ENCODE data around the gene ZNF70. TPM values are rescaled to one million over a fixed set of nuclear protein-coding genes. Genes with fewer than 3 reads are reported as not detected.

ZNF70 gene
- total and polyA plus RNA-seq, 2 of the 4 experiments (the other 2 are of a cell fraction) = 2.3 to 4.3 TPM

GRCh38 chr22:23756891-23757290 lies 6.0 kb upstream of the ZNF70 start:
- H2AK9ac ChIP-seq (replicated peaks; ENCODE audit: low read depth, low read length, poor library complexity) = no peak overlapping the region
- no peak overlapping the region for H3K18ac ChIP-seq (ENCODE audit: low read depth, low read length)
- in situ Hi-C loops (cut with MboI; ENCODE audit: low sequenced_read_pairs) (no loop called here), intact Hi-C loops (cut with micrococcal nuclease) (no loop called here), dilution Hi-C loops (cut with HindIII; ENCODE audit: low sequenced_read_pairs, unreplicated experiment) (no loop called here)
- H2AK5ac ChIP-seq (ENCODE audit: low read depth, low read length) = no peak overlapping the region
- H3K4me3 ChIP-seq (ENCODE audit: insufficient read depth, low read depth, low read length) = no peak overlapping the region
- no peak overlapping the region for H3K4me2 ChIP-seq (ENCODE audit: low read depth, low read length)
- H2AFZ ChIP-seq (replicated peaks; ENCODE audit: low read length, poor library complexity) = no peak overlapping the region
- H3K36me3 ChIP-seq (ENCODE audit: control insufficient read depth, insufficient read depth, low read length) = no peaks in the 10 kb centered on the region
- no peaks in the 10 kb centered on the region for H3K4me1 ChIP-seq (ENCODE audit: control insufficient read depth, insufficient read depth, low read length)
- TF ChIP-seq CEBPB (IDR thresholded peaks at IDR 0.05; ENCODE audit: low read depth, low read length) = no peak
- no peak overlapping the region for H4K91ac ChIP-seq (ENCODE audit: insufficient read depth, low read depth, low read length)
- 0 out of 2 replicates have a peak, but pooled peaks cover 1% of the 10 kb centered on the region for H3K27me3 ChIP-seq (ENCODE audit: control insufficient read depth, insufficient read depth, low read length)
- no peak overlapping the region for H3K9ac ChIP-seq (ENCODE audit: low read depth, low read length)
- no peak overlapping the region for H3K14ac ChIP-seq (replicated peaks; ENCODE audit: low read depth, low read length)
- H3K4ac ChIP-seq (ENCODE audit: low read depth, low read length) = no peak overlapping the region
- BruUV-seq (replicated peaks) = no TSS peak
- no peak overlapping the region for H3K23ac ChIP-seq (ENCODE audit: low read depth, low read length)
- H3K9me1 ChIP-seq (ENCODE audit: insufficient read depth, low read length) = no peaks in the 10 kb centered on the region
- H2BK15ac ChIP-seq (ENCODE audit: low read depth, low read length) = no peak overlapping the region
- no peaks in the 10 kb centered on the region for H3K9me3 ChIP-seq (ENCODE audit: control insufficient read depth, insufficient read depth, low read length)
- ChIA-PET POLR2A (ENCODE audit: unreplicated experiment) (no interaction called here), CTCF (no interaction called here)
- no peaks in the 10 kb centered on the region for H4K20me1 ChIP-seq (ENCODE audit: insufficient read depth, low read length)
- H2BK5ac ChIP-seq (ENCODE audit: low read depth, low read length, poor library complexity, severe bottlenecking) = no peak overlapping the region
- no peak for DNase-seq
- no peak overlapping the region for H2BK20ac ChIP-seq (ENCODE audit: low read depth, low read length)
- WGBS, 2 experiments (ENCODE audit: extremely low coverage in 2 of 2, insufficient read length in 1 of 2) = 33% methylated on average over 1 of the region's 4 CpGs; no CpG with 5 or more reads in 1 of the 2 experiments
- no peak overlapping the region for H4K5ac ChIP-seq (ENCODE audit: low read depth, low read length)
- H3K79me1 ChIP-seq (ENCODE audit: low read depth in 1 of 2, low read length in 2 of 2) = no peaks in the 10 kb centered on the region
- H2BK120ac ChIP-seq (ENCODE audit: low read depth, low read length) = no peak overlapping the region
- H4K8ac ChIP-seq (ENCODE audit: low read depth in 2 of 2, low read length in 2 of 2) = no peak overlapping the region
- no peak overlapping the region for H3K27ac ChIP-seq (ENCODE audit: insufficient read depth, low read length)
- no peak overlapping the region for H3K56ac ChIP-seq (ENCODE audit: extremely low read depth, insufficient read depth, low read length)
- ATAC-seq (ENCODE audit: low read depth) = no peak

Data from IMR-90 (cell line).